Stimulated activated CD4-positive, alpha-beta T cell treated with anti-CD3 and anti-CD28 coated beads, Interleukin-2, amount 100 ng/mL, for 4 hours (primary cell): ENCODE results near the gene GALNT6.

Source experiments
- DNase-seq: peaks from one replicate; pipeline ENCODE4 v3.0.0-alpha.2; 2020; ENCODE audit warnings: low read depth

GALNT6 gene

DNA sequence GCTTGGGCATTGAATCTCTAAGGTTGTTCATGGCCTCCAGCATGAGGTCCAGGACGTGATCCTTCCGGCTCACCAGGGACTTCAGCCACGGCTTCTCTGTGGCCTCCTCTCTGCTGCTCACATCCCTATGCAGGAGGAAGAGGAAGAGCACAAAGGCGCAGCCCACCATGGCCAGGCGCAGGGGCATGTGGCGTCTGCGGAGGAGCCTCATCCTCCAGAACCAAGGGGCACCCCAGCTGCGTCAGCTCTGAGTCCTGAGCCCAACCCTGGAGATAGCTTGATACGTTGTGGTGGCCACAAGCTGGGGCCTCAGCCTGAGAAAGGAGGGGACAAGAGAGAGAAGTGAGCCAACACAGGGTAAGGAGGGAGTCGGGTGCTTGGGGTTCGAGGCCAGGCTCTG, 11.6 kb downstream of the GALNT6 start:
- no peak for DNase-seq

DNA sequence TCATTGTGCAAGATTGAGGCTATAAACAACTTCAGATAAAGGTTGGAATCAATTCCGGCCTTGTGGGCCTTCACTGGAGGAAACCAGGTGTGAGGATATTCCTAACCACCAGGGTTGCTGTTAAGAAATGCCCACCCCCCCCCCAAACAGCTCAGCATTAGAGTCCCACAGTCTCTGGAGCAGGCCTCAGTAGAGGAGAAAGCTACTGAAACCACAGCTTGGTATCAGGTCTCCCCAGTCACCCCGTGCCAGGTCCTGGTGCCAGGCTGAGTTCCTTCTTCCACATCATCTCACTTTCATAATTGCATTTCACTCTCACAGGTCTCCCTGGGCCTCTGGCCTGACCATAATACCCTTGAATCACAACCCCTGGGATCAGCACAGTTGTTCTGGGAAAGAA, 12.5 kb downstream of the GALNT6 start:
- DNase-seq: no peak

DNA sequence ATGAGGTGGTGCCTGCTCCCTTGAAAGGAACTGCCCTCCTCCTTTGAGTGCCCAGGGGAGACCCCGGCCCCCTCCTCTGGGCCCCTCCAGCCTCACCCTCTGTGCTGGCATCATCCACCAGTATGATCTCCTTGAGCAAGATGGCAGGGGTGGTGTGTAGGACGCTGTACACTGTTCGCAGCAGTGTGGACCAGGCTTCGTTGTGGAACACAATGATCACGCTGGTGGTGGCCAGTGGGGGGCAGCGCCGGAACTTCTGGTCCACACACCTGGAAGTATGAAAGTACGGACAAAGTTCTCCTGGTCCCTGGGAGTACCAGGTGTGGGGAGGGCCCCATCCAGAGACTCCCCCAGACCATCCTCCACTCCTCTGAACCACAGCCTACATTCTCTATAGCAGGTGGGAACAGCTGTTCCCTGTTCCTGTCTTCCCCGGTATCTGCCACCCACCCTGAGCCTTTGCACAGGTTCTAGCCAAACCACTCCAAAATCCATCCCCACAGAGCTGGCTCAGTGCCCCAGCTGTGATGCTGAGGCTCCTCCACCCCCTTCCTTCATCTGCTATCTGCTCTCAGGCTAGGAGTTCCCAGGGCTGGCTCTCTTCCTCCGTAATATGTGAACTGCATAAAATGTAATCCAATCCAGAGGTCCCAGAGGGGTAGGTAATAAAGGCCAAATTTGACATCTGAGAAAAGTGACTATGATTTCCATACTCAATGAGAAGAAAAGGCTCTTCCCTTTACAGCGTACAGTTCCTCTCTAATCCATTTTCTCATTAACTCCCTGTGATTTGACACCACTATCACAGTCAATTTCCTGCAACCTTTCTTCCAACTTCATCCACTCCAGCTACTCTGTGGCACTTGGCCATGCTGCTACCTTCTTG, 13.9 kb downstream of the GALNT6 start:
- no peak for DNase-seq

DNA sequence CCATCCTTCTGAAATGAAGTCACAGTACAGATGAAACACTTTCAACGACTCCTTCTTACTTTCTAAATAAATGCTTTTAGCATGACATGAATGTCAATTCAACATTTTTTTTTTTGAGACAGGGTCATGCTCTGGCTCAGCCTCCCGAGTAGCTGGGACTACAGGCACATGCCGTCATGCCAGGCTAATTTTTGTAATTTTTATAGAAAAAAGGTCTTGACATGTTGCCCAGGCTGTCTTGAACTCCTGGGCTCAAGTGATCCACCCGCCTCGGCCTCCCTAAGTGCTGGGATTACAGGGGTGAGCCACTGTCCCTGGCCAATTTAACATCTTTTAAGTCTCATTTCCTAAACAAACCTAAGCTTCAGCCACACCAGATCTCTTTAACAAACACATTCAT, 16.4 kb downstream of the GALNT6 start:
- no peak for DNase-seq

DNA sequence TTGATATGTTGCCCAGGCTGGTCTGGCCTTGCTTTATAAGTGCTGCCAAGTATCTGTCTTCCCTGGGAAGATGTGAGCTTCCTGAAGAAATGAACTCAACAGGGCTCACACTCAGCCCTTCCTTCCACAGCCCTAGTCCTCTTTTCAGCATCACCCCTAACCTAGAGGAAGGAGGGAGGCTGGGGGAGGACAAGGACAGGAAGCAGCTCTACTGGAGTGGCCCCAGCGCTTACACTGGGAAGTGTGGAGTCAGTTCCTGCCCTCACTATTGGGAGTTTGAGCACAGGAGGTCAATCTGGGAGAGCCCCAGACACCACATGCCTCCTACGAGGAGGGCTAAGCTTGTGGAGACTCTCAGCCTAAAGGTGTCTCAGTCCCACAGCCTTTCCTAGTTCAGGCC, 16.8 kb downstream of the GALNT6 start:
- no peak for DNase-seq

DNA sequence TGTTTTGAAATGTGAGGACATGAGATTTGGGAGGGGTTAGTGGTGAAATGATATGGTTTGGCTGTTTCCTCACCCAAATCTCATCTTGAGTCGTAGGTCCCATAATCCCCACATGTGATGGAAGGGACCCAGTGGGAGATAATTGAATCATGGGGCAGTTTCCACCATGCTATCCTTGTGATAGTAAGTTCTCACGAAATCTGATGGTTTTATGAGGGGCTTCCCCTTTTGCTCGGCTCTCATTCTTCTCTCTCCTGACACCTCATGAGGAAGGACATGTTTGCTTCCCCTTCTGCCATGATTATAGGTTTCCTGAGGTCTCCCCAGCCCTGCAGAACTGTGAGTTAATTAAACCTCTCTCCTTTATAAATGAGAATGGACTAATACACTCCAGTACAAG, 18.0 kb downstream of the GALNT6 start:
- DNase-seq: no peak

DNA sequence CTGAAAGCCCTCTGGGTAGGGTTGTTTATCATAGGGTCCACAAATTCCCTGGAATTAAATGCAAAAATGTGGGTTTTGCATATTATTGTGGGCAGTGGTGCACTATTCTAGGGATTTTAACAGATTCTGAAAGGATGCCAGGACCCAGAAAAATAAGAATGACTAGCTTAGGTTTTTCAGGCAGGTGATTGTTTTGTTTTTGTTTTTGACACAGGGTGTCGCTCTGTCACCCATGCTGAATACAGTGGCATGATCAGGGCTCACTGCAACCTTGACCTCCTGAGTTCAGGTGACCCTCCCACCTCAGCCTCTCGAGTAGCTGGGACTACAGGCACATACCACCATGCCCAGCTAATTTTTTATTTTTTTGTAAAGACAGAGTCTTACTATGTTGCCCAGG, 19.2 kb downstream of the GALNT6 start:
- DNase-seq: no peak

DNA sequence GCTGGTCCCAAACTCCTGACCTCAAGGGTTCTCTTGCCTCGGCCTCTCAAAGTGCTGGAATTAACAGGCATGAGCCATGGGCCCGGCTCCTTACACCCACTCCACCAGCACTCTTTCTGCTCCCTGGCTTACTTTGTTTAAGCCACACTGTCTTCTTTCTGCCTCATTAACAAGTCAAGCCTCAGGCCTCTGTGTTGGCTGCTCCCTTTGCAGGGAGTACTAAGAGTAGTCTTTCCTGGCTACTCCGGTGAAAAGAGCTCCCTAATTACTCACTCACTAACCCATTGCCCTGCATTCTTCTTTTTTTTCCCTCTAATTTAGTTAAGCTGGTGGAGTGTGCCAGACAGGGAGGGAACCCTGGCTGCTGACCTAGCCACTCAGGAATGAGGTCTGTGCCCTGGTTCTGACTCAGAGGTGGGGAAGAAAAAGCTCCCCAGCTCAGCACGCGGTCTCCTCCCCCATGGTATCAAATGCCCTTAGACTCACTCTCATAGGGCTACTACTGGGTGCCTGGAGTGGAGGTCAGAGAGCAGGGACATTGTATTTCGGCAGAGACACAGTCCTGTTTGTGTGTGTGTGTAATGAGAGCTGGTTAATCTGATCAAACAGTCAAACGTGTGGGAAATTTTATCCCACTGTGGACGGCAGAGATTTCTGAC, 19.8 kb downstream of the GALNT6 start:
- DNase-seq: no peak

DNA sequence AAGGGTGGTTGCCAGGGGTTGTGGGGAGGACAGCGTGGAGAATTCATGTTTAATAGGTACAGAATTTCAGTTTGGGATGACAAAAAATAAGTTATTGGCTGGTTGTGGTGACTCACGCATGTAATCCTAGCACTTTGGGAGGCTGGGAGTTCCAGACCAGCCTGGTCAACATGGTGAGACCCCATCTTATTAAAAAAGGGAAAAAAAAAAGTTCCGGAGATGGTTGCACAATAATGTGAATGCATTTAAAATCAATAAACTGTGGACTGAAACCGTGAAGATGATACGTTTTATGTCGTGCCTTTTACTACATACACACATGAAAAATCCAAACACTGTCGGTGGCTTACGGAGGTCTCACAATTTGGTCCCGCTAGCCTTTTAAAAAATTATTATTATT, 20.5 kb downstream of the GALNT6 start:
- DNase-seq: no peak

DNA sequence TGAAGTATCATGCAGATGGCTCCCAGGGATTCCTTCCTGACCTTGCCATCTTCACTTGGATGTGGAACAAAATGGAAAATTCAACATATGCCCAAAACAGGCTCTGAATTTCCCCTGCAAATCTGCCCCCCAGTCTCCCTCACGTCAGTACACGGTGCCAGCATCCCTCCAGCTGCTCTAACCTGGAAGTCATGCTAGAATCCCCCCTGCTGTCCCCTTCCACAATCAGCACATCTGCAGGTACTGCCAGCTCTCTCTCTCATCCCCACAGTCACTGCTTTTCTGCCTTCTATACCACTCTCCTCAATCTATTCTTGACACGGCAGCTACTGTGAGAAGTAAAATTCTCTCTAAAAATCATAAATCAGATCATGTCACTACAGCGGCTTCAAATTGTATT, 21.6 kb downstream of the GALNT6 start:
- no peak for DNase-seq

DNA sequence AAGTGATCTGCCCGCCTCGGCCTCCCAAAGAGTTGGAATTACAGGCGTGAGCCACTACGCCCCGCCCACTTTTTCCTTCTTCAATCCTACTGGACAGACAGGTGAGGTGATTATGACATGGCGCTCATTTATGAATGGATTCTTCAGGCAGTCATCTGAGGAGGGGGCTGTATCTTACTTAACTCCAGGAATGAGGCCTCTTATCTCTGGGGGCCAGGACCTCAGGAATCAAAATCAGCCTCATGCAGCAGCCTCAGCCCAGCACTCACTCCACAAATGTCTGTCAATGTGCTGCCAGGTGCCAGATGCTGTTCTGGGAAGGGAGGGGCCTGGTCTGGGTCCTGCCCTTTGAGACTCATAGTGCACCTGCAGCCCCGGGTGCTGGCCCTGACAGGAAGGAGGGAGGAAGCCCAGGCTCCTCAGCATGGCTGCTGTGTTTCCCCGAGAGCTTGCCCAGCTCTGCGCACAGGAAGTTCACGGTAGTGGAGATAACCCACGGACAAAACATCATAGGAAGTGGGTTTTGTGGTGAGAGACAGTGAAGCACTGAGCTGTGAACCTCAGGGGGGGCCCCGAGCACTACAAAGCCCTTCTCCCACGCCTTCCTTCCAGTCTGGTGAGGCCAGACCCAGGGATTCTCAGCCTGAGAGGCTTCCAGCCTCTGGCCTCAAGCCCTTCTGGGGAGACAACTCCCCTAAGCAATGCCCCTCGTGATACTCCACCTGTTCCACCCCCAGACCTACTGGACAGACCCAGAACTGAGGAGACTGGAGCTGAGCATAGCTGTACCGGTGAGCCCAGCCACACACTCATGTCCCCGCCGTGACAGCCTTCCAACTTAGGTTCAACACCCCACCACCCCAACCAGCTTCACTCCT, 22.3 kb downstream of the GALNT6 start:
- peak; percentile 79 for DNase-seq

DNA sequence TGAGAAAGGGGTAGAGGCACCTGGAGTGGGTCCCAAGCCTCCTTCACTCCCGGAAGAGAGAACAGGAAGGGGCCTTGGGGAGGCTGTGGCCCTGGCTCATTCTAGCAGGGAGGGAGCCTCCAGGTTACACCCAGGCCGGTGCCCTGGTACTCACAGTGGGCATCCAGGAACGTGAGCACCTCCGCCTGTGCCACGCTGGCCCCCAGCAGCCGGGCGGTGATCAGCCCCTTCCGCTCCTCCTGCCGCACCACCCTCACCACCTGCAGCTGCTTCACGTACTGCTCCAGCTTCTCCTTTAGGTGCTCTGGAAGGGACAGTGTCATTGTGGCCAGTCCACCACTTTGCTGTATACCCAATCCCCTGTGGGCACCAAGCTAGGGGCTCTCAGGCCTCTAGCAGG, 25.9 kb downstream of the GALNT6 start:
- DNase-seq: no peak

DNA sequence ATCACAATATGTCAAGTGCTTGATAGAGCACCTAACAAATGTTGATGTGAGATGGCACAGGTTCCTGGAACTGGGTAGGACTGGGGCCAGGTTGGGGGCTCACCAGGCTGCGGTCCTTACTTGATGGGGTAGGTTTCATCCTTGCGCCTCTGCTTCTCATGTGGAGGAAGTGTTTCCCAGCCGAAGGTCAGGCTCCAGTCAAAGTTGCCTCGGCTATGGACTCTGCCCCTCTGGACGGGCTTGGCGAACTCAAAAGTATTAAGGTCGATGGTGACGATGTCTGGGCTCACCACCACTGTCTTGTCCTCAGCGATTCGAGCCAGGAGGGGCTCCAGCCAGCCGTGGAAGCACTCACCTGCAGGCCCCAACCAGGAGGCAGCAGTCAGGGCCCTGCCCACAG, 27.2 kb downstream of the GALNT6 start:
- DNase-seq: no peak

DNA sequence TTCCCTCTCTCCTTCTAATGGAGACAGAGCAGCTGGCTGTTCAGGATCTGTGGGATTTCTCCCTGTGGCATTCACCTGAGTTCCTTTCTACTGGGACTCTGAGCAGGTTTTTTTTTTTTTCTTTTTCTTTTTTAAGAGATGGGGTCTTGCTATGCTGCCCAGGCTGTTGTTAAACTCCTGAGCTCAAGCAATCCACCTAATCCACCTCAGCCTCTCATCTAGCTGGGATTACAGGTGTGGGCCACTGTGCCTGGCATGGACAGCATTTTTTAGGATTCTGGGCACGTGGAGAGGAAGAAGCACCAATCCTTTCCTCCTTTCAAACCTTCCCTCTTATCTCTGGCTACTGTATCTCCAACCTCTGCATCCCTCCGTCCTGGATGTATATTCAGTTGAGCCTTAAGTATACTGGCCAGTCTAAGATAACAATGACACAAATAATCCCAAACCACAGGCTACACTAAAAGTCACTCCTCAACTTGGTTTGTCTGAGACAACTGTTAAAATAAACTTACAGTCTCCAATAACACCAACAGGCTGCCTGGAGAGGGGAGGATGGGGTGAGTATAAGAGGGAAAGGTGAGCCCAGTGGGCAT, 28.4 kb downstream of the GALNT6 start:
- DNase-seq: no peak

DNA sequence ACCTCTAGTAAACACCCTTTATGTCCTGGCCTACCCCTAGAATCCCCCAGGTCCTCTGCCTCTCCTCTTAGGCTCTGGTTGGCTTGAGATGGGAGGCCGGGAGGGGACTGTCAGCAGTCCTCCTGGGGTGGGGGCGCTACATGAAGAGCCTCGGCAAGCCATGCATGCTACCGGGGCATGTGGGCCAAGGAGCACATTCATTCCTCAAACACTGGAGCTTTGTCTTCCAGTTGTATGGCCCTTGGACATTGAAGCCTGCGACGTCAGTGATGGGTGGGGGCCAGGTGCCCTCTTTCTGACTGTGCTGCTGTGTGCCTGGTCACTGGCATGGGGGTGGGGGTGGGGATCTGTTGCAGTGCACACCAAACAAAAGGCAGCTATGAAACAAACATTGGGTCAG, 28.9 kb downstream of the GALNT6 start:
- DNase-seq: no peak

DNA sequence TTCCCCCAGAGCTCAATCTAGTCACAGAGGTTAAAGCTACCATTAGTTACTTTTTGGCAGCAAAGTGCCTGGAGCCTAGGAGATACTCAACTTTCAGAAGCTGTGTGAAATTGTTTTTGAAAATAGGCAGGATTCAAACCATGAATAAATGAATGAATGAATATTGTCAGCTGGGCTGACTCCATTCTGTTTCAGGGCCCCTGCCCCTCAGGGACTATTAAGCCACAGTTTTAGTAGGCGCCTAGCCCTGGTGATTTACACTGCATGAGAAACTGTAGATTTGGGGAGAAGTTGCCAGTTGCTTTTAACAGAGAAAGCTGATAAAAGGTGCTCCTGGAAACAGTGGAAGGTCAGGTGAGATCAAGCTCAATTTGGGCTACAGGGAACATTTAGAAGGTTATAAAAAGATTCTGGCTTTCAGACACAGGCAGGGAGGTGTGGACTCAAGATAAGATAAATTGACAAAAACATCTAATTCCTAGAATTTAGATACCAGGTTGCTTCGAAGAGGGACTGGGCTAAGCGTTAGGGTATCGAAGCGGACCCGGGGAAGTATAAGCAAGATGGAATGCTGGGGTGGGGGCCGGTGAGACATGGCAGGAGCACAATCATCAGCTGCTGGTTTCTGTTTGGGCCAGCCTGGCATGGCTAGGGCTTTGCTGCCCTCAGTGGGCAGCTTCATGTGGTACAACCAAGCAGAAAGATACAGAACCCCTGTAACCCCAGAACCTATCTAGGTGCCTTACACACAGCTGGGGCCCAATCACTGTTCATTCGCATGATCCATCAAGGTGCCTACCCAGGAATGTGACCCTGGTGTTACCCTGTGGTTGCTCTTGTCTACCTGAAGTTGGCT, 29.8 kb downstream of the GALNT6 start:
- no peak for DNase-seq

DNA sequence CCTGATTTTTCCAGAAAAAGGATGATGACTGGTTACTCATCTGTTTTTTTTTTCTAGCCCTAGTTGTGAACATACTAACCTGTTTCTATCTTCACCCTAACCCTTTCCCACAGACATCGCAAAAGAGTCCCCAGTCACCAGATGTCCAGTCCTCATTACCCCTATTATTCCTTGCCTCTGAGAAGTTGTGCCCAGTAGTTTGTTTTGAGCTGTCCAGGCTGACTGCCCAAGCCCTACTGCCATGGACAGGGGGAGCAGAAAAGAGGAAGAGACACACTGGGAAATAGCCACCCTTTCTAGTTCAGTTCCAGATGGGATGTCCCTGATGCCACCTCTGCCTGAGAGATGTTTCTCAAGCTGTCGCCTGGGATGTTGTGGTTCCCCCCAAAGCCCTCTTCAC, 30.9 kb downstream of the GALNT6 start:
- DNase-seq: no peak

DNA sequence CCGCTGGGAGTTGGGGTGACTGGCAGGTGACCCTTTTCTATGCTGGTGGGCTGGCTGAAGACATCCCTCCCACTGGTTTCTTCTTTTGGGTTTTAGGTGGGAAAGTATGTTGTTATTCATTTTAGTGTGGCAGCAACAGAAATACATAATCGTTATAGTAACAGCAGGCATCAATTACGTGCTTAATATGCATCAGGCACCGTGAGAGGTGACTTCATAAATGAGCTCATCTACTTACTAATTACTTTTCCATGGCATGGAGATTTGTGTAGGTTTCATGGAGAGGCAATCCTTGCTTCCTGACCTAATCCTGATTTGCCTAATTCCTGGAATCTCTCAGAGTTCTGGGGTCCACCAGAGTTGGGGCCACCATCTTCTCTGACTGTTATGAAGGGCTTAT, 31.4 kb downstream of the GALNT6 start:
- DNase-seq: no peak

DNA sequence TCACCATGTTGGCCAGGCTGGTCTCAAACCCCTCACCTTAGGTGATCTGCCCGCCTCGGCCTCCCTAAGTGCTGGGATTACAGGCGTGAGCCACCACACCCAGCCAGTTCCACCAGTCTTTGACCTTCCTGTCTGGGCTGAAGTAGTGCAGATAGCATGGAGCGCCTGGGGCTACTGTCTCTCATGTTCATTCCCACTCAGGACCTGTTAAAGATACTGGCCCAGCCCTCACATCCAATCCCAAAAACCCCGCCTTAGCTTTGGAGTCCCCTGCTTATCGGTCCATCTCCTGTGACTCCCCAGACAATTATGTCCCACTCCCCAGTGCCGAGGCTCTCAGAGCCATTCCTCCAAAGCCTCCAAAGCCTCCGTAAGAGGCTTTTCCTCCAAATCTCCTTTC, 32.7 kb downstream of the GALNT6 start:
- DNase-seq: no peak

DNA sequence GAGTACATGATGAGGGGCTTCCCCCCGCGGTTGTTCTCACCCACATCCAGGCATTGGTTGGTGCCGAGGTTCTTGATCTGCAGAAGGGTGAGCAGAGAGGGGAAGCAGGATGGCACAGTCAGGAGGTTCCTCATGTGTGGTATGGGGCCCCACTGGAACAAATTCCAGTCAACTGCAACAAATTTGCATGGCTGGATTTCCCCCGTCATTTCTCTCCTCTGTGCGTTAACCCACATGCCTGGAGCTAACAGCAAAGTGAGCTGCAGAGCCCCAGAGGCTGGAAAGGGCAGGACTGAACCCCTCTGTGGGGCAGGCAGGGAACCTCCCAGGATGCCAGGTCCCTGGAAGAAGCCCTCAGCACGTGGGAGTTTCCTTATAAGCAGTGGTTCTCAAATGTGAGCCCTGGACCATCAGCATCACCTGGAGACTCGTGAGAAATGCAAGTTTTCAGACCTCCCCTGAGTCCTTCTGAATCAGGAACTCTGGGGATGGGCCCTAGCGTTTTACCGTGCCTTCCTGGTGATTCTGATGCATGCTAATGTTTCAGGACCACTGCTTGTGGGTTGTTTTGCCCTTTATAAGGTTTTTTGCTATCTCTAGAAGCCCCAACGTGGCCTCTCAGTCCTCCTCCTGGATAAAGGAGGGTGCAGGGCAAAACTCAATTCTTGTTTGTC, 33.7 kb downstream of the GALNT6 start:
- DNase-seq: no peak
